SK-N-SH (cell line): ENCODE data around the gene C1orf35.

ENCODE experiments used
- EZH2phosphoT487 ChIP-seq: fragments of 200-600 bp; sonication (generic); IDR thresholded peaks from 2 replicates; pipeline ENCODE4 v1.6.1; 2017; ENCODE audit warnings: low read depth, mixed run types, mild to moderate bottlenecking, antibody characterized with exemption, moderate library complexity, borderline replicate concordance
- GABPA ChIP-seq: IDR thresholded peaks from 2 replicates; pipeline ENCODE4 v1.4.0; 2012; ENCODE audit warnings: low read depth, mild to moderate bottlenecking
- MXI1 ChIP-seq: IDR thresholded peaks from 2 replicates; pipeline ENCODE4 v1.6.1; 2012; ENCODE audit warnings: mild to moderate bottlenecking, low read depth, low read length, improper control_type of control experiment
- RAD21 ChIP-seq: IDR thresholded peaks from 2 replicates; pipeline ENCODE4 v1.6.1; 2012; ENCODE audit warnings: mild to moderate bottlenecking, low read length
- TAF1 ChIP-seq: IDR thresholded peaks from 2 replicates; pipeline ENCODE4 v1.6.1; 2012; ENCODE audit warnings: low read depth, mild to moderate bottlenecking, low read length, moderate library complexity, borderline replicate concordance
- TF ChIP-seq, protein P1 (sequence below): IDR thresholded peaks from 2 replicates; pipeline ENCODE4 v1.6.1; 2012; ENCODE audit warnings: mild to moderate bottlenecking, low read depth, low read length, moderate library complexity

DNA sequence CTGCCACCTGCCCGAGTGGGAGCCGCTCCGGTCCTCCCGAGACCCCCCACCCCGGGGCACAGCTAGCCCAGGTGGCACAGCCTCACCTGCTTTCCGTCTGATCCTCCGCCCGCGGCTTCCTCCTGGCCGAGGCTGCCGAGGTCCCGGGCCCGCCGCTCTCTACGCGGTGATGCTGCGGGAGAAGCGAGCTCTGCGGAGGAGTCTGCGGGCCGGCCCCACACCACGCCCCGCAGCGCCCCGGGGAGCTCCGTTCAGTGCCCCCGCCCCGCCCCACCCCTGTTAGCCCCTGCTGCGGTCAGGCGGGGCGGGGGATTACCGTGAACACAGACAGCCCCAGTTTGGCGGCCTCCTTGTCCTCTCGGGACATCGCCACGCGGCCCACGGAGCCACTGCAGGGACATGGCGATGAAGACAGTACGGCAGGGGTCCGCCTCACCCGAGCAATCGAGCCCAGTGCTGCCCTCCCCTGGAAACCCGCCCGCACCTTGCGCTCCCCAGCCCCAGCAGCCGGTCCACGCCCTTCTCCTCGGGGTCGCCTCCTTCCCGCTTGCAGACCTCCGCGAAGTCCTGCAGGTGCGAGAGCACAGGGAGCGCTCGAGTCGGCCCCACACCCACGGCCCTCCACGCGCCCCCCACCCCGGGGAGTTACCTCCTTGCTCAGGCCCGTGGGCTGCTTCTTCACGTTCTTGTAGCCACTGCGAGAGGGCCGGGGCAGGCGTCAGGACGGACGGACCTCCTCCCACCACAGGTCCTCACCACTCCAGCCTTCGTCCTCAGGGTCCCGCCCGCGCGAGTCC lies 933 bp downstream of the C1orf35 start:
- peak; percentile 10; the same call in 1 of the 2 replicates for TF ChIP-seq MXI1
- TF ChIP-seq EZH2phosphoT487 = no peak
- no peak for TF ChIP-seq RAD21
- no peak for TF ChIP-seq TAF1
- TF ChIP-seq, protein P1, sequence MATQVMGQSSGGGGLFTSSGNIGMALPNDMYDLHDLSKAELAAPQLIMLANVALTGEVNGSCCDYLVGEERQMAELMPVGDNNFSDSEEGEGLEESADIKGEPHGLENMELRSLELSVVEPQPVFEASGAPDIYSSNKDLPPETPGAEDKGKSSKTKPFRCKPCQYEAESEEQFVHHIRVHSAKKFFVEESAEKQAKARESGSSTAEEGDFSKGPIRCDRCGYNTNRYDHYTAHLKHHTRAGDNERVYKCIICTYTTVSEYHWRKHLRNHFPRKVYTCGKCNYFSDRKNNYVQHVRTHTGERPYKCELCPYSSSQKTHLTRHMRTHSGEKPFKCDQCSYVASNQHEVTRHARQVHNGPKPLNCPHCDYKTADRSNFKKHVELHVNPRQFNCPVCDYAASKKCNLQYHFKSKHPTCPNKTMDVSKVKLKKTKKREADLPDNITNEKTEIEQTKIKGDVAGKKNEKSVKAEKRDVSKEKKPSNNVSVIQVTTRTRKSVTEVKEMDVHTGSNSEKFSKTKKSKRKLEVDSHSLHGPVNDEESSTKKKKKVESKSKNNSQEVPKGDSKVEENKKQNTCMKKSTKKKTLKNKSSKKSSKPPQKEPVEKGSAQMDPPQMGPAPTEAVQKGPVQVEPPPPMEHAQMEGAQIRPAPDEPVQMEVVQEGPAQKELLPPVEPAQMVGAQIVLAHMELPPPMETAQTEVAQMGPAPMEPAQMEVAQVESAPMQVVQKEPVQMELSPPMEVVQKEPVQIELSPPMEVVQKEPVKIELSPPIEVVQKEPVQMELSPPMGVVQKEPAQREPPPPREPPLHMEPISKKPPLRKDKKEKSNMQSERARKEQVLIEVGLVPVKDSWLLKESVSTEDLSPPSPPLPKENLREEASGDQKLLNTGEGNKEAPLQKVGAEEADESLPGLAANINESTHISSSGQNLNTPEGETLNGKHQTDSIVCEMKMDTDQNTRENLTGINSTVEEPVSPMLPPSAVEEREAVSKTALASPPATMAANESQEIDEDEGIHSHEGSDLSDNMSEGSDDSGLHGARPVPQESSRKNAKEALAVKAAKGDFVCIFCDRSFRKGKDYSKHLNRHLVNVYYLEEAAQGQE = no peak
- TF ChIP-seq GABPA = no peak
